IPS-NIHi7 (cell line): Measurements from ENCODE around the gene MILR1.
"Not testable (repeated sequence)": the region's sequence is repeated elsewhere in the genome, so short reads cannot be mapped to it uniquely, and the experiment has no call there.

Experiments
- DNase-seq: peaks from one replicate; pipeline ENCODE4 v3.0.0; 2012; ENCODE audit warnings: mixed read lengths; ENCODE audit errors: extremely low spot score

MILR1 gene

DNA sequence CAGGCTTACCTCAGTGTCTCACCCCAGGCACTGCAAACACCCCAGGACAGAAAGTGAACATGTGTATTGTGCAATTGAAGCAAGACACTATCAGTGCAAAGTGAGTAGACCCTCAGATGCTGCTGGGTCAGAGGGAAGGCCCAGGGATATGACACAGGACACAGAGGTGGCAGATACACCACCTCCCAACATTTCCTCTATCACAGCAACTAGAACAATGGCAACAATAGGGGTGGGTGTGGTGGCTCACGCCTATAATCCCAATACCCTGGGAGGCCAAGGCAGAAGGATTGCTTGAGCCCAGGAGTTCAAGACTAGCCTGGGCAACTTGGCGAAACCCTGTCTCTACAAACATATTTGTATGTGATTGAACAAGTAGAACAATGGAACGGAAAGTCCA lies 22.5 kb downstream of the MILR1 start:
- DNase-seq, result no peak

DNA sequence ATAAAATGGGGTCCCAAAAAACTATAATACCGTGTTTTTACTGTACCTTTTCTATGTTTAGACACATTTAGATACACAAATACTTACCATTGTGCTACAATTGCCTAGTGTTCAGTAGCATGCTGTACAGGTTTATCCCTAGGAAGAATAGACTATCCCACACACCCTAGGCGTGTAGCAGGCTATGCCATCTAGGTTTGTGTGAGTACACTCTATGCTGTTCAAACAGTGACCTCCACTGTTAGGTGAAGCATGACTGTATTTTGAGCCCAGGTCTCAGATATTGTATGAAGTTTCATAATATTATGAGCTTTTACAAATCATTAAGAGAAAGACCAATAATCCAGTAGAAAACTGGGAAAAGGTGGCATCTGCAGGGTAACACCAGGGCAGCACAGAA lies 23.6 kb downstream of the MILR1 start:
- DNase-seq, result no peak

DNA sequence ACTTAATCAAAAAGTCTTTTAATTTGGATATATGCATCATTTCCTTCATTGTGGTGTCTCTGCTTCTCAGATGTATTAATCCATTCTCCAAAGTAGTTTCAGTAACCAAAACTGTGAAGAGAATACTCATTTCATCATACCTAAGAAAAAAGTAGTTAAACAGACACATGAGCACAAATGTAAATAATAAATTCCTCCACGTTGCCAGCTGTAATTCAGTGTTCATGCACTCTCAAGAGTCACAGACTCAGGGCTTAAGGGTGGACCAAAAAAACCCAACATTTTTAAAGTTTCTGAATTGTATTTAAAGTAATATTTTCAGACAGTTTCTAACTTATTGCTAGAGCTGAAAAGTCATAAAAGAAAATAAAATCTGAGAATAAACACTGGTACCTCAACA lies 28.9 kb downstream of the MILR1 start:
- no peak for DNase-seq

DNA sequence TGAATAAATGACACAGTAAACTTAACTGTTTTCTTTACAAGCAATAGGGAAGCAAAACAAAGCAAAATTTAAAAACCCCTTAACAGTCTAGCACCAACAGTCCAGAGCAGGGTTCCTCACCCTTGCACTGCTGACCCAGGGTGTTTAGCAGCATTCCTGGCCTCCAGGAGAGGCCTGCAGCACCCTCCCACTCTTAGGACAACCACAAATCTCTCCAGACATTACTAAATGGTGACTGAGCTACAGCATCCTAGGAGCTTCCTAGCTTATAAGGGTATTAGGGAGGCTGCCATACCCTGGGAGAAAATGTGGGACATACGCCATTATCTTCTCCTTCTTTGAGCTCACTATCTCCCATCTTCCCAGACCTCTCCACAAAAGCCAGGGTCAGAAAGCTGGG lies 32.0 kb downstream of the MILR1 start:
- DNase-seq, result no peak

DNA sequence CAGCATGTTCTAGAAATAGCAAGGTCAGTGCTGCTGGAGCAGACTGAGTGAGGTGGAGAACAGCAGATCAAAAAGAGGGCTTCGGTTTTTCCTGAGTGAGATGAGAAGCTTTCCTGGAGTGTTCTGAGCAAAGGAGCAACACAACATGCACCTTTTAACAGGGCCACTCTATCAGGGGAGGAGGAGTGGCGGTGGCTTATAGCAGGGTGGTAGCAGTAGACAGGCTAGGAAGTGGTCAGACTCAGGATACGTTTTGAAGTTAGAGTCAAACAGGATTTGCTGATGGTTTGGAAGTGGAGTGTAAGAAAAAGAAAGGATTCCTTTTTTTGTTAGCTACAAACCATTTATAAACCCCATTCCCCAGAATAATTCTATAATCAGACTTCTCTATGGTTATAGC lies 35.5 kb downstream of the MILR1 start:
- DNase-seq, result no peak

DNA sequence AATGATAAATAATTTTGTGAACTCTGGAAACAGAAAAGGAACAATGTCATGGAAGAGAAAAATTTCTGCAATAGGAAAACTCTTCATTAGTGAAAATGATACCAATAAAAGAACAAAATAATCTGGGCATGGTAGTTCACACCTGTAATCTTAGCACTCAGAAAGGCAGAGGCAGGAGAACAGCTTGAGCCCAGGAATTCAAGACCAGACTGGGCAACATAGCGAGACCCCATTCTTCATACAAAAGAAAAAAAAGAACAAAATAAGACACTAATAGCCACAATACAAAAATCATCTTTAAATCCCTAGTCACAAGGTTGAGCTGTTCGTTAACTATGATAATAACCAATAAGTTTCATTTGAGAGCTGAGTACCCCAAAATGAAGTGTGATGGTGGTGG lies 39.4 kb downstream of the MILR1 start:
- no peak for DNase-seq

DNA sequence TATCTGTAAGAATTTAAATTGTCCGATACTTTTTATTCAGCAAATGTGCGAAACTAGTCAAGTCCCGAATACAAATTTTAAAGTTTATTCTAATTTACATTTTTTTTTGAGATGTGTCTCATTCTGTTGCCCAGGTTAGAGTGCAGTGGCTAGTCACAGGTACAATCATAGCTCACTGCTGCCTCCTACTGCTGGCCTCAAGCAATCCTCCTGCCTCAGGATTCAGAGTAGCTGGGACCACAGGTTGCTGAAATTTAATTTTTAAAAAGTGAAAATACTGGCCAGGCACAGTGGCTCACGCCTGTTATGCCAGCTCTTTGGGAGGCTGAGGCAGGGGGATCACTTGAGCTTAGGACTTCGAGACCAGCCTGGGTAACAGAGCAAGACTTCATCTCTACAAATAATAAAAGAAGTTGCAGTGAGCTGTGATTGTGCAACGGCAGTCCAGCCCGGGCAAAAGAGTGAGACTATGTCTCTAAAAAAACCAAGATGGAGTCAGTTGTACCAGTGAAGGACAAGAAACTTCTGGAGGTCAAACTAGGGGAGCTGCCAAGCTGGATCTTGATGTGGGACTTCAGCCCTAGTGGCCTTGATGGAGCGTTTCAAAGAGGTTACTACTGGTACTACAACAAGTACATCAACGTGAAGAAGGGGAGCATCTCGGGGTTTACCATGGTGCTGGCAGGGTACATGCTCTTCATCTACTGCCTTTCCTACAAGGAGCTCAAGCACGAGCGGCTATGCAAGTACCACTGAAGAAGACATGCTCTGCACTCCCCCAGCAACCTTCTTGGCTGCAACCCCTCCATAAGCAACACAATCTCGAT lies 42.3 kb downstream of the MILR1 start:
- DNase-seq, result no peak

DNA sequence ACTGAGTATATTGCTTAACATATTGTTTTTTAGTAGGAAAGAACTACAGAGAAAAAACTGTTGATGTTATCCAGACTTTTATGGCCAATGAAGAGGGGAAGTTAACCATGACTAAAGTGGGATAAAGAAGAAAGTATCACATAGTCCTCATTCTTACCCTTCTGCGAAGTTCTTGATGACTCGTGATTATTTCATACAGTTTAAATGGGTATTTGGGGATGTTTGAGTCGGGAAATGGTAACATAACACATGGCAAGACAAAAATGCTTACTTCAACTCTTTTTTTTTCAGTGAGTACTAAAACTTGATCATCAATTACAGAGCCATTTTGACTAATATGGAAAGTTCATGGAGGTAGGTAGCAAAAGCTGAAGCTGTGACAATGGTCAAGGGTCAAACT lies 43.1 kb downstream of the MILR1 start:
- no peak for DNase-seq

DNA sequence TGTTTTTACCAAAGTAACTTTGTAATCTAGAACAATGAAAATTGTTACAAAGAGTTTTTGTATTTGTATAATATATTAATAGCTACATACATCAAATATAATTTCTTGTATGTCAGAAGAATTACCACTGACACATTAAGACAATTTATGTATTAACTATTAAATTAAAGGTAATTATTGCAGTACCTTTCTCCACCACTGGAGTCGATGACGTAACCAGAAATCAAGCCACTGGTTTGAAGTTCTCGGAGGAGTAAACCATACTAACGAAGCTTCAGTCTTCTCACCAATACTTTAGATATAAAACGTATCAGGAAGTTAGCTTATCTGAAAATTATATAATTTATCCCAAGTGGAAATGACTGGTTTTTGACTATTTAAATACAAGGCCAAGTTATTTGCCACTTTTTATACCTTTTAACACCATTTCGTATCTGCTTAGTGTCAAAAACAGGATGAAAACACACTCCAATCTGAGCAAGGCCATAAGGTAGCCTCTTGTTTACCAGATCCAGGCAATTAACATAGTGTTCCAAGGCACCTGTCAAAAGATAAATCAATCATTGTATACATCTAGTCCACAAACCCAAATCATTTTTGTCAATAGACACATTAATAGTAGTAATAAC lies 43.7 kb downstream of the MILR1 start:
- DNase-seq, result no peak

DNA sequence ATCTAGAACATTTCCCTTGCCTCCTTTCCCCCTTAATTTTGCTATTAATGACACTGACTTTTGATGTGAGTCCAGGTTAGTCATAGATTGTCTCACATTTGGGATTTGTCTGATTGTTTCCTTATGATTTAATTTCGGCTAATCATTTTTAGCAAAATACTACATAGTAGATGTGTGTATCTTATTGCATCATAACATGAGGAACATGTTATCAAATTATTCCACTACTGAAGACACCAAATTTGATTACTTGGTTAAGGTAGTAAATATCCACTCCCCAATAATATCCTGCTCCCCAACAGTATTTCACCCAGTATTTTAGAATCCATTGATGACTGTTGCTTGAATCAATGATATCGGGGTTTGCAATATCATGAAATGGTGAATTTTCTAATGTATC lies 45.2 kb downstream of the MILR1 start:
- no peak for DNase-seq

DNA sequence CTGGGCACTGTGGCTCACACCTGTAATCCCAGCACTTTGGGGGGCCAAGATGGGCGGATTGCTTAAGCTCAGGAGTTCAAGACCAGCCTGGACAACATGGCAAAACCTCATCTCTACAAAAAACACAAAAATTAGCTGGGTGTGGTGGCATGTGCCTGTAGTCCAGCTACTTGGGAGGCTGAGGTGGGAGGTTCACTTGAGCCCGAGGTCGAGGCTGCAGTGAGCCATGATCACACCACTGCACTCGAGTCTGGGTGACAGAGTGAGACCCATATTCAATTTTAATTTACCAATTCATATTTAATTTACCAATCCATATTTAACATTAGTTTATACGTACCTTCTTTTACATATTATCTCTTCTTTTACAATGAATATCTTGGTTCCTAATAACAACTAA lies 46.4 kb downstream of the MILR1 start:
- not testable (repeated sequence) for DNase-seq

DNA sequence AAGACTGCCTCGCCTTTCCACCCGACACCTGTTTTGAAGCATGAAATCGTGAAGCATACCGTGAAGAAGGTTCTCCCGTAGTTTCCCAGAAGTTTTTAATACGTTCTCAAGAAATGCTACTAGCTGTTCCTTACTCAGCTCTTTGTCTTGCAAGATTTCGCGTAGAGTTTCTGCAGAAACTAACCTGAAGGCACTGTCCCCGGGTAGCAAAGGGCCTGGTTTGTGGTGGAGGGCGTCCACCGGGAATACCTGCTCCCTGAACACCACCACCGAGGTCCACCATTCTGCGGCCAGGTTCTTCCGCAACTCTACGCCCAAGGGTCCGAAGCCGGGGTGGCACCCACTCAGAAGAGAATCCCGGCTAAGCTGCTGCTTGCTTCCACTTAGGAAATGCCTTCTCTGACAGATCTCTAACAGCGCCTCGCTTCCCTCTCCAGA lies 47.5 kb downstream of the MILR1 start:
- DNase-seq, result no peak

DNA sequence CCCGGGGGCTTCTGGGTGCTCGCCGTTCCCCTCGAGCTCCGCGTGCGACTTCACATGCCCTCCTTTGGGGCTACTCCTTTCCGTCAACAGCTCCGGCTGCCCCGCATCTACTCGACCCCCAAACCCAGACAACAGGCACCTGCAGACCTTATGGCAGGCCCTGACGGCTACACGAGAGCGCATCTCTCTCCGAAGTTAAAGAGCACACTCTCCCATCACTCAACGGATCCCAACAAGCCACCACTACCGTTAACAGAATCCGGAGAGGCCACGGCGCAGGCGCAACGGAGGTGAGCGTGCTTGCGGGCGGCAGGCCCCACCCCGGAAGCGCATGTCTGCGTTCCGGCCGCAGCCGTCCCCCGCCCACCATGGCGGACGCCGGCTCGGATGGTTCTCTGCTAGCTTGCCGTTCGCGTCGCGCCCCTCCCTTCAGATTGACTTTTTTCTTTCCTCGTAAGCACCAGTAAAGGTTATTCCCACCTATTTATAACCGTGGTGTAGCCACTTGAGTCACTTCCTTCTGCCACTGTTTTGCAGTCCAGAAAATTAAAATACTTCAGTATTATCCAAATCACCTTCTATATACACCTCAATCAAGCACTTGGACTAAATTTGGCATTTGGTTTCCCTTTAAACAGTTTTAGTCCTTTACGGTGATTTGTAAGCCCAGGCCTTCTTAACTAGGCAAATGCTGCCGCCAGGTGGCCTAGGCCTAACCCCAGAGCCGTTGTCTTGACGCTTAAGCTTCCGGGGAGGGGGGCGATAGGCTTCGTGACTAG lies 48.1 kb downstream of the MILR1 start, which contains the start of gene POLG2:
Gene POLG2, minus strand, starts transcription at position 269 of the 779 bp plus-strand sequence. Its CDS starts 86 bp downstream, at position 183.
- DNase-seq, result peak; percentile 91

DNA sequence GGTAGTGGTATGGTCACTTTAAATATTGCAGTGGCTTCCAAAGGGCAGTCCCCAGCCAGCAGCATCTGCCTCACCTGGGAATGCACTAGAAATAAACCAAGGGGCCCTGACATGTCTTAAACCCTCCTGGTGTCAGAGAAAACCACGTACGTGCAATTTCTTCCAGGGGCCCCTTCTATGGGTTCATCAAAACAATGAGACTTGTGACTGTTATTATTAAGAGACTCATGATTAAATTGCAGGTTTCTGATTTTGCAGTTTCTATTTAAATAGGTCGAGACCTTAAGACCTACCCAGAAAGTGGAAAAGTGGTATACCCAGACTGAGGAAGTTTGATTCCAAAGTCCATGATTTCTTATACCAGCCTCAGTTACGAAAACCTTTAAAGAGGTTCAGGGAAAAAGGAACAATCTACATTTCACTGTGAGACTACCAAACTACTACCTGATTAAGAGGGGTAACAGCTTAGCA lies 48.7 kb downstream of the MILR1 start:
- no peak for DNase-seq

DNA sequence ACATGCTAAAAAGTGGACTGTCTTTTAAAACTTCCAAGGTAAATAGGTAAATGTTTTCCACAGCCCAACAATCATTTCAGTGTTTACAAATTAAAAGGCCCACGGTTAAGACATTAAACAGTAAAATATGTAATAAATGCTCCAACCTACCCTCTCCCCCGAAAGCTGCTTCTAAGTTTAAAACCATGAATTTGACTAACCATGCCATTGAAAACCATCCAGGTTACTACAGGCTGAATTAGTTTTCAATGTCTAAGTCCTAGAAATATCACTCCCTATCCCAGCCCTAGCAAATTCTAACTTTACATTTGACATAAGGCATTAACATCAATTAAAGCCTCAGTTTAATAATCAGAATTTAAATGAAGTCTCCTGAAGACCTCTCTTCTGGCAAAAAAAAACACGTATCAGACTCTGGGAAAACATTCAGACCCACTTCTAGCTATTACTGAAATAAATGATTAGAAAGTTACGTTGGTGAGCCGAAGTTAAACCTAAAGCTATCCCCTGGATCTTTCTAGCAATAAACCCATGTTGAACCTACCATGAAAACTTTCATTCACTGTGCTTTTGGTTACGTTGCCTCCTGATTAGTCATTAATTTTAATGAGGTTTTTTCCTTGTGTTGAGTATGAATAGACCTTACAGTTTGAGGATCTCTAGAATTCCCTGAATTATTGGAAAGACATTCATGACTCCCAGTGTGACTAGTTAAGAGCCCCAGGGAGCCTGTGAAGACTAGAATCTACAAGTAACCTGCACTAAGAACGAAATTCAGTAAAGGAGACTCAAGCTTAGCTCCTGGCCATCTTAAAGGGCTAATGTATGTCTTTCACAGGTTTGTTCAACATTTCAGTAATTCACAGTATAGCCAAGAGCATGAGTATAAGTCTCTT lies 49.6 kb downstream of the MILR1 start:
- no peak for DNase-seq

DNA sequence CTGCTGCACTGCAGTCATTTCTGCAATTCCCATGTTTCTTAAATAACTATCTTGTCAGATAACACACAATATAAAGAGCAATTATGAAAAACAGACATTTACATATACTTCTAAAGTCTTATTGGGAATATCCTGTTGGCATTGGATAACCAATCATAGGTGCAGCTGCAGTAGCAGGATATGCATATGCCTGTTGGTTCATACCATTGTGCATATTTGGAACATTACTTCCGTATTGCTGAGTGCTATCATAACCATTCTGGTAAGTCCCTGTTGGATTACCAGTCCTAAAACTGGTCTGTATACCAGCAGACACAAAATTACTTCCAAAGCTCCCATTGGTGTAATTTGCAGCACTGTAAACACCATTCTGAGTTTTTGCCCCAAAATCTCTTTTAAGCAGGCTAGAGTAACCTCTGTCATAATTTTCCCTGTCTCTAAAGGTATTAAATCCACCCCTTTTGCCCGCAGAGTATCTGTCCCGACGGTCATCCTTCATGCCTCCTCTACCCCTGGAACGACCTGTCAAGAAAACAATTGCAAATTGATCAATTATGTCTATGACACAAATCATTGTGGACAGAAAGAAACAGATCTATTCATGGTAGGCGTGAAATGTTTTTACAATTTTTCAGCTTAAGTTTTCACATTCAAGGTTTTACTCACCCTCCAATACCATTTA lies 51.0 kb downstream of the MILR1 start:
- DNase-seq, result no peak

DNA sequence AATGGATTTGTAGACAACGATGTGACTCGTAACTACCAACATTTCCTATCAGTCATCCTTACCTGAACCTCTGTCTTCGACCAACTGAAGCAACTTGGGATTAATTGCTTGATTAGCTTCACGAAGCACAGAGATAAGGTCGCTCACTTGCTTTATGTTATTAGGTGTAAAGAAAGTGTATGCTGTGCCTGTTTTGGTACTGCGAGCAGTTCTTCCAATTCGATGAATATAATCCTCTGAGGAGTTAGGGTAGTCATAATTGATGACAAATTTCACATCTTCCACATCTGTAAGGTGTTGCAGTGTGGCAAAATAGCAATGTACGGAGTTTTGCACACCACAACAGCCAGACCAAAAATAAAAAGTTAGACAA lies 51.6 kb downstream of the MILR1 start:
- DNase-seq, result no peak

DNA sequence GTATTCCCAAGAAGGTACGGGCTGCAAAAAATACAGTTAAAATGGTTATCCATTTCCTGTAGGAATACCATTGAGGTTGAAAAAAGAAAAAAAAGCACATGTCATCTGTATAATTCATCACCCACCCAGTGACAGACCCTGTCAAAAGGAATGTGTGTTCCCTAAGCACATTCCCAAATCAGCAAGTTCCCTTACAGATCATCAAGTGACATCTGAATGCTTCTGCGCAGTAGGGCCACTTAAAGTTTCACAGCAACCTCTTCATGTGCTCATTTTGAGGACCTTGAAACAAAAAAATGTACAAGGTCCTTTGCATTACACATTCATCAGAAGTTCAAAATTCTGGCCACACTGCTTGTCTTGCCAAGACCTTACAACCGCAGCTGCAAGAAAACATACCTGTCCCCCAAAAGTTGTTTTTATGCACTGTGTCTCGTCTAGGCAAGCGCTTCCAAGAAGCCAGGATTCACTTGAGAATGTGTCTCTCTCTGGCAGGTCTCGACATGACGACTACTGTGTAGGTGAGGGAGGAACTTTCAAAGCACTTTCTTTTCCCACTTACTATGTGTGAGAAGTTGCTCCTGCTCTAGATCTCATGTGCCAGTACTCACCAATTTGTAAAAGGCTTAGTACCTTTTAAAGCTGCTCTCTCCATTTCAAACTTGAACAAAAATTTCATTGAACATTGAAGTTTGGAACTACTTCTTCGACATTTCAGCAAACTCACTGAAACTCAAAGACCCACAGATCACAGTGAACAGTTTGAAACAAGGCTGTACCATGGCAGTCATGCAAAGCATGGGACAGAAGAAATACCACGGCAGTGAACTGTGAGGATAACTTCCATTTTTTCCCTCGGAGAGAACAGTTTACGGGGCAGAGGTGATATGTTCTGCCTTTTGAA lies 52.2 kb downstream of the MILR1 start:
- DNase-seq, result no peak

DNA sequence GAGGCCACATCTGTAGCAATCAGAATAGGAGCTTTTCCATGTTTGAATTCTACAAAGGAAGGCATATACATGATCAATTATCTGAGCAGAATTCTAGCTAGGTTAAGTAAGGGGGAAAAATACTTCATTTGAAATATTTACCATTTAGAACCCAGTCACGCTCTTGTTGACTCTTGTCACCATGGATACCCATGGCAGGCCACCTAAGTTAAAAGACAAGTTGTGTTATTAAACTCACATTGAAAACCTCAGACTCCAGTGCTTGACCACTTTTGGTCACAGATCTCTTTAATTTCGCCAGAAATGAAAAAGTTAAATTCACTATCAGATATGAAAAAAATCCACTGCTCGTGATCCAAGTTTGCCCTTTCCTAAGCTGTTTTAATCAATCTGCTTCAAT lies 53.1 kb downstream of the MILR1 start:
- DNase-seq, result no peak

DNA sequence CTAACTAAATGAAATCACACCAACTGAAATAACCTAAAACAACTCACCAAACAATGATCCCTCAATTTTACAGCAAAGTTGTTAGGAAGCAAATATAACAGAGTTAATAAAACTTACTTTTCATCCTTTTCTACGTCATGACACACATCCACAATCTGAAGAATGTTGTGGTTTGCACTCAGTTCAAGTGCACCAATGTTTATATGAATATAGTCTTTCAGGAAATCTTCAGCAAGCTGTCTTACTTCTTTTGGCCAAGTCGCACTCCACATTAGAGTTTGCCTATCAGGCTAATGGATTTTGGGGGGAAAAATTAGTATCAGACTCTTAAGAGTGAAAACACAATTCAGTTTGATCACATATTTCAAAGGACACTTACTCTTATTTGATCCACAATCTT lies 53.9 kb downstream of the MILR1 start:
- no peak for DNase-seq
